Measurements from ENCODE around the gene KIF2C.
"Not testable (repeated sequence)": the region's sequence is repeated elsewhere in the genome, so short reads cannot be mapped to it uniquely, and the experiment has no call there.

Gene KIF2C

GRCh38 chr1:44724955-44725698, 14.5 kb upstream of the KIF2C start:
- POLR2A ChIA-PET, result interaction anchor here (1.3 to 1.4 kb wide), 2 partner anchors 56 to 578 kb away, joined by 3 read pairs; no protein-coding TSS in a partner anchor
- CTCF ChIA-PET, result no interaction called here
- TF ChIP-seq LEF1 (IDR thresholded peaks at IDR 0.05; ENCODE audit: borderline replicate concordance) (no peak), SP1 (IDR thresholded peaks at IDR 0.05) (no peak), ELF4 (IDR thresholded peaks at IDR 0.05) (no peak), ARNT (IDR thresholded peaks at IDR 0.05) (no peak), SUZ12 (IDR thresholded peaks at IDR 0.05) (no peak), FOXK2 (IDR thresholded peaks at IDR 0.05) (no peak), L3MBTL2 (conservative IDR thresholded peaks at IDR 0.05) (no peak)
- DNase-seq (ENCODE audit: extremely low spot score), result no peak

- peak; percentile 77 for DNase-seq (ENCODE audit: extremely low spot score)
- ChIA-PET POLR2A (interaction anchor here (0.7 to 5.4 kb wide), 26 partner anchors 9 to 791 kb away, joined by 3 to 135 read pairs (median 4); partner anchors contain the start of genes ARMH1, BTBD19, DYNLT4 and HECTD3), CTCF (interaction anchor here (0.6 to 3.6 kb wide), 15 partner anchors 9 to 362 kb away, joined by 3 to 18 read pairs (median 3); partner anchors contain the start of gene TMEM53)
- TF ChIP-seq L3MBTL2 (conservative IDR thresholded peaks at IDR 0.05) (peak; percentile 91), CTBP1 (IDR thresholded peaks at IDR 0.05; ENCODE audit: borderline replicate concordance) (peak; percentile 60), ZNF384 (IDR thresholded peaks at IDR 0.05) (peak; percentile 90), FOXA1 (IDR thresholded peaks at IDR 0.05) (no peak), HDGF (IDR thresholded peaks at IDR 0.05; ENCODE audit: borderline replicate concordance) (no peak), BHLHE40 (IDR thresholded peaks at IDR 0.05; ENCODE audit: borderline replicate concordance) (peak; percentile 71), FOXK2 (IDR thresholded peaks at IDR 0.05) (peak; percentile 94), PKNOX1 (IDR thresholded peaks at IDR 0.05) (no peak), NFRKB (IDR thresholded peaks at IDR 0.05) (peak; percentile 86), ARNT (IDR thresholded peaks at IDR 0.05) (peak; percentile 8; the same call in 1 of the 2 replicates), FOXM1 (IDR thresholded peaks at IDR 0.05; ENCODE audit: borderline replicate concordance) (no peak), LEF1 (IDR thresholded peaks at IDR 0.05; ENCODE audit: borderline replicate concordance) (no peak; the same call in 1 of the 2 replicates), SUZ12 (IDR thresholded peaks at IDR 0.05) (no peak; the same call in none of the 2 replicates), ELF4 (IDR thresholded peaks at IDR 0.05) (peak; percentile 100), SP1 (IDR thresholded peaks at IDR 0.05) (no peak), TARDBP (IDR thresholded peaks at IDR 0.05) (peak; percentile 100)
Observed at GRCh38 chr1:44730741-44731512, 8.7 kb upstream of the KIF2C start, which contains the start of gene RNU5D-1. RNU5D-1 (minus strand) TSS chr1:44731170.

GRCh38 chr1:44733365-44733764, 6.3 kb upstream of the KIF2C start:
- ChIA-PET CTCF (interaction anchor here (0.6 to 3.6 kb wide), 3 partner anchors 12 to 86 kb away, joined by 4 to 18 read pairs (median 4); no protein-coding TSS in a partner anchor), POLR2A (interaction anchor here (0.8 to 5.4 kb wide), 5 partner anchors 14 to 767 kb away, joined by 3 to 135 read pairs (median 4); partner anchors contain the start of genes CCDC163, MMACHC and RPS8)
- TF ChIP-seq TARDBP (IDR thresholded peaks at IDR 0.05), result no peak
- no peak for TF ChIP-seq NFRKB (IDR thresholded peaks at IDR 0.05)
- DNase-seq (ENCODE audit: extremely low spot score), result no peak

- no peak for TF ChIP-seq TARDBP (IDR thresholded peaks at IDR 0.05)
- TF ChIP-seq NFRKB (IDR thresholded peaks at IDR 0.05), result no peak
- TF ChIP-seq ELF4 (IDR thresholded peaks at IDR 0.05), result no peak
- TF ChIP-seq FOXM1 (IDR thresholded peaks at IDR 0.05; ENCODE audit: borderline replicate concordance), result no peak
- no peak for TF ChIP-seq SUZ12 (IDR thresholded peaks at IDR 0.05)
- no peak for TF ChIP-seq L3MBTL2 (conservative IDR thresholded peaks at IDR 0.05)
- TF ChIP-seq SP1 (IDR thresholded peaks at IDR 0.05), result no peak
- no peak for TF ChIP-seq ZNF384 (IDR thresholded peaks at IDR 0.05)
- TF ChIP-seq LEF1 (IDR thresholded peaks at IDR 0.05; ENCODE audit: borderline replicate concordance), result no peak
- no peak for TF ChIP-seq FOXA1 (IDR thresholded peaks at IDR 0.05)
- no peak for TF ChIP-seq HDGF (IDR thresholded peaks at IDR 0.05; ENCODE audit: borderline replicate concordance)
- no peak for TF ChIP-seq CTBP1 (IDR thresholded peaks at IDR 0.05; ENCODE audit: borderline replicate concordance)
- TF ChIP-seq BHLHE40 (IDR thresholded peaks at IDR 0.05; ENCODE audit: borderline replicate concordance), result no peak
- no peak for TF ChIP-seq PKNOX1 (IDR thresholded peaks at IDR 0.05)
- POLR2A ChIA-PET, result interaction anchor here (1.0 to 5.4 kb wide), 3 partner anchors 14 to 766 kb away, joined by 3 to 135 read pairs (median 4); partner anchors contain the start of genes CCDC163 and MMACHC
- CTCF ChIA-PET, result no interaction called here
- no peak for DNase-seq (ENCODE audit: extremely low spot score)
Observed at GRCh38 chr1:44733784-44734183, 5.9 kb upstream of the KIF2C start.

- no peak for DNase-seq (ENCODE audit: extremely low spot score)
- TF ChIP-seq NFRKB (IDR thresholded peaks at IDR 0.05) (no peak), FOXM1 (IDR thresholded peaks at IDR 0.05; ENCODE audit: borderline replicate concordance) (no peak), SP1 (IDR thresholded peaks at IDR 0.05) (no peak), PKNOX1 (IDR thresholded peaks at IDR 0.05) (no peak)
- ChIA-PET CTCF (no interaction called here), POLR2A (interaction anchor here (1.5 to 2.8 kb wide), 3 partner anchors 14 to 83 kb away, joined by 6 to 17 read pairs (median 13); partner anchors contain the start of gene RPS8)
Observed at GRCh38 chr1:44735992-44736391, 3.6 kb upstream of the KIF2C start.

GRCh38 chr1:44738953-44739306, 707 bp upstream of the KIF2C start:
- POLR2A ChIA-PET, result interaction anchor here (1.2 kb wide), 1 partner anchor 17 kb away, joined by 7 read pairs; no protein-coding TSS in a partner anchor
- CTCF ChIA-PET; DNase-seq (ENCODE audit: extremely low spot score): not testable (repeated sequence)

All from HEK293T (cell line).